PC-9 (cell line): Measurements from ENCODE around the gene CDK5R1.

Experiments used
- EZH2 ChIP-seq: fragments of 200-600 bp; sonication (generic); IDR thresholded peaks from 2 replicates; pipeline ENCODE4 v1.8.0; 2017; ENCODE audit warnings: antibody characterized with exemption, low read depth
- TF ChIP-seq, protein P1 (sequence below): fragments of 200-600 bp; sonication (generic); conservative IDR thresholded peaks from 2 replicates; pipeline ENCODE4 v1.6.1; 2017; ENCODE audit warnings: mixed run types, antibody characterized with exemption, mild to moderate bottlenecking, moderate library complexity

DNA sequence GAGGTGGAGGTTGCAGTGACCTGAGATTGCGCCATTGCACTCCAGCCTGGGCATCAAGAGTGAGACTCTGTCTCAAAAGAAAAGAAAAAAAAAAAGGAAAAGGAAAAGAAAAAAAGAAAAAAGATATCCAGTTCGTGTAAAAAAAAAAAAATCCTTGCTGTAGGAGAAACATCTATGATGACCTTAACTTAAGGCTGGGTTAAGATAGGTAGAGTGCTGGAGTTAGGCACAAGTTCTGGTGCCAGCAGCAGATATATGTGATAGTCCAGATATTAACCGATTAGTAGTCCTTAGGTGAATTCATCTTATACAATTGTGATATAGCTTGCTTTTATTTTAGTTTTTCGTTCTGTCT, 25.3 kb upstream of the CDK5R1 start:
- no peak for TF ChIP-seq EZH2
- TF ChIP-seq, protein P1, sequence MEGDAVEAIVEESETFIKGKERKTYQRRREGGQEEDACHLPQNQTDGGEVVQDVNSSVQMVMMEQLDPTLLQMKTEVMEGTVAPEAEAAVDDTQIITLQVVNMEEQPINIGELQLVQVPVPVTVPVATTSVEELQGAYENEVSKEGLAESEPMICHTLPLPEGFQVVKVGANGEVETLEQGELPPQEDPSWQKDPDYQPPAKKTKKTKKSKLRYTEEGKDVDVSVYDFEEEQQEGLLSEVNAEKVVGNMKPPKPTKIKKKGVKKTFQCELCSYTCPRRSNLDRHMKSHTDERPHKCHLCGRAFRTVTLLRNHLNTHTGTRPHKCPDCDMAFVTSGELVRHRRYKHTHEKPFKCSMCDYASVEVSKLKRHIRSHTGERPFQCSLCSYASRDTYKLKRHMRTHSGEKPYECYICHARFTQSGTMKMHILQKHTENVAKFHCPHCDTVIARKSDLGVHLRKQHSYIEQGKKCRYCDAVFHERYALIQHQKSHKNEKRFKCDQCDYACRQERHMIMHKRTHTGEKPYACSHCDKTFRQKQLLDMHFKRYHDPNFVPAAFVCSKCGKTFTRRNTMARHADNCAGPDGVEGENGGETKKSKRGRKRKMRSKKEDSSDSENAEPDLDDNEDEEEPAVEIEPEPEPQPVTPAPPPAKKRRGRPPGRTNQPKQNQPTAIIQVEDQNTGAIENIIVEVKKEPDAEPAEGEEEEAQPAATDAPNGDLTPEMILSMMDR, result no peak
